ENCODE measurements around the gene AGAP3. TPM values are rescaled to one million over a fixed set of nuclear protein-coding genes. Genes with fewer than 3 reads are reported as not detected.

The AGAP3 gene
- total and polyA plus RNA-seq, 2 donors from 2014 or later, result 35.8 to 64.4 TPM

GRCh38 chr7:151123822-151124464 is 37.7 kb downstream of the AGAP3 start:
- intact Hi-C loops (cut with DNase I), result no loop called here
- H3K4me1 ChIP-seq (ENCODE audit: control insufficient read depth in 2 of 3, insufficient read depth in 2 of 3, low read depth in 1 of 3, low read length in 3 of 3), result peaks cover 0 to 5% (median 0%) of the 10 kb centered on the region in 3 donors
- no peak for FAIRE-seq
- no peak overlapping the region for H3K27ac ChIP-seq (ENCODE audit: low read depth in 2 of 2, low read length in 2 of 2)
- TF ChIP-seq CTCF (IDR thresholded peaks at IDR 0.05; ENCODE audit: borderline replicate concordance, extremely low read depth, insufficient read depth), result peak; percentile 100
- H3K9ac ChIP-seq (ENCODE audit: low read length in 3 of 3), result no peak overlapping the region
- H3K9me3 ChIP-seq (ENCODE audit: control insufficient read depth in 2 of 3, insufficient read depth in 1 of 3, low read length in 3 of 3), result no peaks in the 10 kb centered on the region
- H3K27me3 ChIP-seq (ENCODE audit: control insufficient read depth, insufficient read depth, low read length), result no peaks in the 10 kb centered on the region
- H3K36me3 ChIP-seq (ENCODE audit: control insufficient read depth in 2 of 3, insufficient read depth in 3 of 3, low read length in 3 of 3), result peaks cover 0 to 34% (median 20%) of the 10 kb centered on the region in 3 donors
- no peak overlapping the region for H3K4me3 ChIP-seq (ENCODE audit: low read length in 3 of 3)
- peak; percentile 88 to 93 (median 92) for DNase-seq

GRCh38 chr7:151124481-151124880 is 38.2 kb downstream of the AGAP3 start:
- FAIRE-seq (no peak), DNase-seq (no peak)
- TF ChIP-seq CTCF (IDR thresholded peaks at IDR 0.05; ENCODE audit: borderline replicate concordance, extremely low read depth, insufficient read depth), result no peak
- no peak overlapping the region for H3K9ac ChIP-seq (ENCODE audit: low read length in 3 of 3)
- H3K36me3 ChIP-seq (ENCODE audit: control insufficient read depth in 2 of 3, insufficient read depth in 3 of 3, low read length in 3 of 3), result peaks cover 0 to 29% (median 18%) of the 10 kb centered on the region in 3 donors
- intact Hi-C loops (cut with DNase I), result no loop called here
- H3K9me3 ChIP-seq (ENCODE audit: control insufficient read depth in 2 of 3, insufficient read depth in 1 of 3, low read length in 3 of 3), result no peaks in the 10 kb centered on the region
- peaks cover 0 to 5% (median 0%) of the 10 kb centered on the region in 3 donors for H3K4me1 ChIP-seq (ENCODE audit: control insufficient read depth in 2 of 3, insufficient read depth in 2 of 3, low read depth in 1 of 3, low read length in 3 of 3)
- H3K4me3 ChIP-seq (ENCODE audit: low read length in 3 of 3), result no peak overlapping the region
- no peaks in the 10 kb centered on the region for H3K27me3 ChIP-seq (ENCODE audit: control insufficient read depth, insufficient read depth, low read length)
- no peak overlapping the region for H3K27ac ChIP-seq (ENCODE audit: low read depth in 2 of 2, low read length in 2 of 2)

GRCh38 chr7:151124899-151125399 is 38.7 kb downstream of the AGAP3 start:
- no peaks in the 10 kb centered on the region for H3K27me3 ChIP-seq (ENCODE audit: control insufficient read depth, insufficient read depth, low read length)
- H3K4me1 ChIP-seq (ENCODE audit: control insufficient read depth in 2 of 3, insufficient read depth in 2 of 3, low read depth in 1 of 3, low read length in 3 of 3), result peaks cover 0 to 5% (median 0%) of the 10 kb centered on the region in 3 donors
- FAIRE-seq (no peak), DNase-seq (peak in 1 of 5 donors; percentile 47)
- H3K9ac ChIP-seq (ENCODE audit: low read length in 3 of 3), result no peak overlapping the region
- no peak overlapping the region for H3K27ac ChIP-seq (ENCODE audit: low read depth in 2 of 2, low read length in 2 of 2)
- H3K9me3 ChIP-seq (ENCODE audit: control insufficient read depth in 2 of 3, insufficient read depth in 1 of 3, low read length in 3 of 3), result no peaks in the 10 kb centered on the region
- peak overlapping the region in 1 of 3 donors; percentile 46 for H3K4me3 ChIP-seq (ENCODE audit: low read length in 3 of 3)
- peaks cover 0 to 27% (median 18%) of the 10 kb centered on the region in 3 donors for H3K36me3 ChIP-seq (ENCODE audit: control insufficient read depth in 2 of 3, insufficient read depth in 3 of 3, low read length in 3 of 3)
- intact Hi-C loops (cut with DNase I), result no loop called here
- TF ChIP-seq CTCF (IDR thresholded peaks at IDR 0.05; ENCODE audit: borderline replicate concordance, extremely low read depth, insufficient read depth), result no peak
